AG09319 (cell line): ENCODE measurements around the gene FAM20C.

Experiments used
- DNase-seq: peaks from one replicate; pipeline ENCODE4 v3.0.0-alpha.2; 2010; ENCODE audit warnings: low read depth; ENCODE audit errors: extremely low read depth
- TF ChIP-seq, protein P1 (sequence below): IDR thresholded peaks from 2 replicates; pipeline ENCODE4 v1.5.1; 2011; ENCODE audit warnings: low read depth, mild to moderate bottlenecking, inconsistent platforms, low read length, moderate library complexity

FAM20C gene

DNA sequence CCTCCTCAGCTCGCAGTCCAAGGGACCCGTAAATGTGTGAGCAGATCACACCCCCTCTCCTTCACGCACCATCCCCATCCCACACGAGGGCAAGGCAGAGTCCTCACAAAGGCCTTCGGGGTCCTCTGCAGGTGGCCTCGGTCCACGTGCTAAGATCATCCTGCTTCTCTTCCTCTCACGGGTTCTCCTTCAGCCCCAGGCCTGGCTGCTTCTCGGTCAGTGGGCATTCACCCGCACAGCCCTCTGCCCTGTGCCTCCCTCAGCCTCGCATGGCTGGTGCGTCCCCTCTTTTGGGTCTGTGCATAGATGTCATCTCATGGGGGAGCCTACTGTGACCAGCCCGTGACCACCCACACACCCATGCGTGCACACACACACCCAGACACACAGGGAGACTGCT lies 80.3 kb downstream of the FAM20C start:
- DNase-seq = no peak
- TF ChIP-seq, protein P1, sequence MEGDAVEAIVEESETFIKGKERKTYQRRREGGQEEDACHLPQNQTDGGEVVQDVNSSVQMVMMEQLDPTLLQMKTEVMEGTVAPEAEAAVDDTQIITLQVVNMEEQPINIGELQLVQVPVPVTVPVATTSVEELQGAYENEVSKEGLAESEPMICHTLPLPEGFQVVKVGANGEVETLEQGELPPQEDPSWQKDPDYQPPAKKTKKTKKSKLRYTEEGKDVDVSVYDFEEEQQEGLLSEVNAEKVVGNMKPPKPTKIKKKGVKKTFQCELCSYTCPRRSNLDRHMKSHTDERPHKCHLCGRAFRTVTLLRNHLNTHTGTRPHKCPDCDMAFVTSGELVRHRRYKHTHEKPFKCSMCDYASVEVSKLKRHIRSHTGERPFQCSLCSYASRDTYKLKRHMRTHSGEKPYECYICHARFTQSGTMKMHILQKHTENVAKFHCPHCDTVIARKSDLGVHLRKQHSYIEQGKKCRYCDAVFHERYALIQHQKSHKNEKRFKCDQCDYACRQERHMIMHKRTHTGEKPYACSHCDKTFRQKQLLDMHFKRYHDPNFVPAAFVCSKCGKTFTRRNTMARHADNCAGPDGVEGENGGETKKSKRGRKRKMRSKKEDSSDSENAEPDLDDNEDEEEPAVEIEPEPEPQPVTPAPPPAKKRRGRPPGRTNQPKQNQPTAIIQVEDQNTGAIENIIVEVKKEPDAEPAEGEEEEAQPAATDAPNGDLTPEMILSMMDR = no peak

DNA sequence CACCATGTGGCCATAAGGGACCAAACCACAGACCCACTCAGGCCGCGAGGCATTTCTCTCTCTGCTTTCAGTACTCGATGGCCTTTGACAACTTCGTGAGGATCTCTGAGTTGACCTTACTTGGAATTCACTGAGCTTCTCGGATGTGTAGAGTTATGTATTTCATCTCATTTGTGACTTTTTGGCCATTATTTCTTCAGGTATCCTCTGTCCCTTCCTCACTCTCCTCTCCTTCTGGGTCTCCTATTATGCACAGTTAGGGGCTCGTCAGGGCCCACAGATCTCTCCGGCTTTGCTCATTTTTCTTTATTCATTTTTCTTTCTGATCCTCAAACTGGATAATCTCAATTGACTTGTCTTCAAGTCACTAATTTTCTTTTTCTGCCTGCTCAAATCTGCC lies 81.0 kb downstream of the FAM20C start:
- TF ChIP-seq, protein P1 = no peak
- DNase-seq = no peak

DNA sequence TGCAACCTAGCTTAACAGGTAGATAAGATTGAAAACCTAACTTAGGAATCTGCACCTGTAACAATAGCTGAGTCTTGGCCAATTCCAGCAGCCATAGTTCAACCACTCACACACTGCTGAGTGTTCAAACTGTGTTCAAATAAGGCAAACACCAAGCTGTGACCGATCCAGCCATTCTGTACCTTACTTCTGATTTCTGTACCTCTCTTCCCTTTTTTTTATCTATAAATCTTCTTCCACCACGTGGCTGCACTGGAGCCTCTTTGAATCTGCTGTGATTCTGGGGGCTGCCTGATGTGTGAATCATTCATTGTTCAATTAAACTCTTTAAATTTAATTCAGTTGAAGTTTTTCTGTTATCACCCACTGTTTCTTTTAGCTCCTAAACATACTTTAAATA lies 81.9 kb downstream of the FAM20C start:
- TF ChIP-seq, protein P1 = no peak
- DNase-seq = no peak

DNA sequence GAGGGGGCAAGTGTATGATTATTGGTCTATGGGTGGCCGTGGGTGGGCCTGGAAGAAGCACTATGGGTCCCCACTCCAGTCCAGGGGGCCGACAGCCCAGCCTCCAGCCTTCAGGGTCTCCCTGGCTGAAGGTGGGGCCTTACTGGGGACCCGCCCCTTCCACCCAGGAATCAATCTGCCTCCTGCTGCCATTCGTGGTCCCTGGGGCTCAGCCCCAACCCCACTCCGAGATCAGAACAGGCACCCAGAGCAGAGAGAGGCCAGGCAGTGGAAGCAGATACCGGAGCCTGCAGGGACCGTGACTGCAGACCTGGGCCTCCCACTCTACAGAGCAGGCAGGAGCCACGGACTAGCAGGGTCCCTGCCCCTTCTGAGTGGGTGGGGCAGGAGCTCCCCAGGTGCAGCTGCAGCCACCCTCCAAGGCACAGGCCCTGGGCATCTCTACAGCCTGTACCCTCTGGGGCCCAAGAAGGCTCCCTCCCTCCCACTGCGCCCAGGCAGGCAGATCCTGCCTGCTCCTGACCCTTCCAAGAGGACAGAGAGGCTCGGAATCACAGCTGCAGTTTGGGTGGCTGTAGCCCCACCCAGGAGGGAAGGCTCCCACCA lies 84.0 kb downstream of the FAM20C start:
- TF ChIP-seq, protein P1 = no peak
- DNase-seq = no peak

DNA sequence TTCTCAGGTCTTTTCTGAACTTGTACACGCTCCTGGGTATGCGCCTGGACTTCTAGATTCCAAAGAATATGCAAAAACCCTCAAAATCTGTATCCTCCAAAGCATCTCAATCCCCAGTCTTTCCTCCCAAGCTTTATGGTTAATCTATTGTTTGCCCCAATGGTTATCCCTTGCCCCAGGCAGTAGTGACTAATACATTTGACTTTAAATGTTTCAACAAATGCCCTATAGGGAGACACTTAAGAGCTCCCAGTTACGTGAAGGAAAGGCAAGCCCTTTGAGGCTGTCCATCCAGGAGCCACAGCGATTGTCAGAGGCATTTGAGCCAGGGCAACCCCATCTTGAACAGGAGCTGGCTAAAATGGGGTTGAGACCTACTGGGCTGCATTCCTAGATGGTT lies 84.9 kb downstream of the FAM20C start:
- no peak for DNase-seq
- TF ChIP-seq, protein P1 = no peak

DNA sequence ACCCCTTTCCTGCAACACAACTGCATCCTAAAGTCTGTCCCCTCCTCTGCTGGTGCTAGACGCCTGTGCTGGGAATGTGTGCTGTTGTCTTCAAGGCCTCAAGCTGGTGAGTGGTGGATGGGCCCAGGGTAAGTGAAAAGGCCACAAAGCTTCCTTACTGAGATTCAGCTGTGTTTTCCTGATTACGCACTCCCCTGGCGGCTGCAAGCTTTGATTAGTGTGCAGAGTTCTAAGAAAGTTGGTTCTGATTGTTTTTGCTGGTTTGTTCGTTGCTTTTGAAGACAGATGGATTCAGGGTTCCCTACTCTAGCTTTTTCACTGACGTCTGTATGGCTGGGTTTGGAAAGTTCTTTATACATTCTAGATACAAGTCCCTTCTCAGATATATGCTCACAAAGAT lies 85.7 kb downstream of the FAM20C start:
- DNase-seq = no peak
- TF ChIP-seq, protein P1 = no peak

DNA sequence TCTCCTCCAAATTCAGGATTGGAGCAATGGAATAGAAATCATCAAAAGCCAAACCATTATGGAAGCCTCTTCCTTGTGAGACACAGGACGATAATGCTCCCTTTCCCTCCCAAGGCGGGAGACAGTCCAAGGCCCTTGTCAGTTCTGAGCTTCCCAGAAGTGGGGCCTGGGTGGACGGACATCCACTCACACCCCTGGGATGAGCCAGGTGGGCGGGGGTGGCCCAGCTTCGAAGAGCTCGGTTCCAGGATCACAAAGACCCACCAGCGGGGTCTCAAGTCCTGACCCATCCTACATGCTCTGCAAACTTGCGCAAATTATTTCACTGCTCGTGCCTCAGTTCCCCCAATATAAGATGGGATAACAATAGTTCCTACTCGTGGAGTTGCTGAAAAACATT lies 87.5 kb downstream of the FAM20C start:
- TF ChIP-seq, protein P1 = no peak
- no peak for DNase-seq
